ENCODE measurements around the gene EXT2. TPM values are rescaled to one million over a fixed set of nuclear protein-coding genes. Genes with fewer than 3 reads are reported as not detected.

The EXT2 gene
- total and polyA plus RNA-seq, 2 experiments from 2014 or later, result 15.9 to 48.6 TPM

GRCh38 chr11:44277196-44278090, 182.0 kb downstream of the EXT2 start:
- Mint-ChIP-seq H3K9me3 (no peaks in the 10 kb centered on the region), H3K27me3 (ENCODE audit: insufficient read depth, low read depth, poor library complexity) (peaks cover 8% of the 10 kb centered on the region), H3K4me1 (no peaks in the 10 kb centered on the region; the same call in 2 of the 3 replicates), H3K27ac (no peak overlapping the region), H3K4me3 (no peak overlapping the region), H3K36me3 (ENCODE audit: low read depth) (no peaks in the 10 kb centered on the region; the same call in 2 of the 3 replicates)
- Histone ChIP-seq H3K36me3 (ENCODE audit: insufficient read depth) (no peaks in the 10 kb centered on the region), H3K4me1 (ENCODE audit: insufficient read depth) (no peaks in the 10 kb centered on the region), H3K4me2 (no peak overlapping the region), H3K4me3 (no peak overlapping the region), H3K9me2 (ENCODE audit: insufficient read depth) (peaks cover 13% of the 10 kb centered on the region), H2AFZ (no peak overlapping the region), H3F3A (replicated peaks; ENCODE audit: low read depth) (no peaks in the 10 kb centered on the region), H3K79me2 (replicated peaks; ENCODE audit: insufficient read depth) (no peaks in the 10 kb centered on the region), H3K27ac (ENCODE audit: low read depth) (no peak overlapping the region), H3K27me3 (ENCODE audit: insufficient read depth) (no peaks in the 10 kb centered on the region), H4K20me1 (replicated peaks; ENCODE audit: insufficient read depth) (no peaks in the 10 kb centered on the region)
- ATAC-seq (no peak), DNase-seq (ENCODE audit: low spot score) (no peak)
- TF ChIP-seq JUNB (IDR thresholded peaks at IDR 0.05; ENCODE audit: unreplicated experiment) (no peak), STAT1 (IDR thresholded peaks at IDR 0.05; ENCODE audit: unreplicated experiment) (no peak), REST (IDR thresholded peaks at IDR 0.05; ENCODE audit: unreplicated experiment) (no peak)
- TF ChIP-seq, protein P1, sequence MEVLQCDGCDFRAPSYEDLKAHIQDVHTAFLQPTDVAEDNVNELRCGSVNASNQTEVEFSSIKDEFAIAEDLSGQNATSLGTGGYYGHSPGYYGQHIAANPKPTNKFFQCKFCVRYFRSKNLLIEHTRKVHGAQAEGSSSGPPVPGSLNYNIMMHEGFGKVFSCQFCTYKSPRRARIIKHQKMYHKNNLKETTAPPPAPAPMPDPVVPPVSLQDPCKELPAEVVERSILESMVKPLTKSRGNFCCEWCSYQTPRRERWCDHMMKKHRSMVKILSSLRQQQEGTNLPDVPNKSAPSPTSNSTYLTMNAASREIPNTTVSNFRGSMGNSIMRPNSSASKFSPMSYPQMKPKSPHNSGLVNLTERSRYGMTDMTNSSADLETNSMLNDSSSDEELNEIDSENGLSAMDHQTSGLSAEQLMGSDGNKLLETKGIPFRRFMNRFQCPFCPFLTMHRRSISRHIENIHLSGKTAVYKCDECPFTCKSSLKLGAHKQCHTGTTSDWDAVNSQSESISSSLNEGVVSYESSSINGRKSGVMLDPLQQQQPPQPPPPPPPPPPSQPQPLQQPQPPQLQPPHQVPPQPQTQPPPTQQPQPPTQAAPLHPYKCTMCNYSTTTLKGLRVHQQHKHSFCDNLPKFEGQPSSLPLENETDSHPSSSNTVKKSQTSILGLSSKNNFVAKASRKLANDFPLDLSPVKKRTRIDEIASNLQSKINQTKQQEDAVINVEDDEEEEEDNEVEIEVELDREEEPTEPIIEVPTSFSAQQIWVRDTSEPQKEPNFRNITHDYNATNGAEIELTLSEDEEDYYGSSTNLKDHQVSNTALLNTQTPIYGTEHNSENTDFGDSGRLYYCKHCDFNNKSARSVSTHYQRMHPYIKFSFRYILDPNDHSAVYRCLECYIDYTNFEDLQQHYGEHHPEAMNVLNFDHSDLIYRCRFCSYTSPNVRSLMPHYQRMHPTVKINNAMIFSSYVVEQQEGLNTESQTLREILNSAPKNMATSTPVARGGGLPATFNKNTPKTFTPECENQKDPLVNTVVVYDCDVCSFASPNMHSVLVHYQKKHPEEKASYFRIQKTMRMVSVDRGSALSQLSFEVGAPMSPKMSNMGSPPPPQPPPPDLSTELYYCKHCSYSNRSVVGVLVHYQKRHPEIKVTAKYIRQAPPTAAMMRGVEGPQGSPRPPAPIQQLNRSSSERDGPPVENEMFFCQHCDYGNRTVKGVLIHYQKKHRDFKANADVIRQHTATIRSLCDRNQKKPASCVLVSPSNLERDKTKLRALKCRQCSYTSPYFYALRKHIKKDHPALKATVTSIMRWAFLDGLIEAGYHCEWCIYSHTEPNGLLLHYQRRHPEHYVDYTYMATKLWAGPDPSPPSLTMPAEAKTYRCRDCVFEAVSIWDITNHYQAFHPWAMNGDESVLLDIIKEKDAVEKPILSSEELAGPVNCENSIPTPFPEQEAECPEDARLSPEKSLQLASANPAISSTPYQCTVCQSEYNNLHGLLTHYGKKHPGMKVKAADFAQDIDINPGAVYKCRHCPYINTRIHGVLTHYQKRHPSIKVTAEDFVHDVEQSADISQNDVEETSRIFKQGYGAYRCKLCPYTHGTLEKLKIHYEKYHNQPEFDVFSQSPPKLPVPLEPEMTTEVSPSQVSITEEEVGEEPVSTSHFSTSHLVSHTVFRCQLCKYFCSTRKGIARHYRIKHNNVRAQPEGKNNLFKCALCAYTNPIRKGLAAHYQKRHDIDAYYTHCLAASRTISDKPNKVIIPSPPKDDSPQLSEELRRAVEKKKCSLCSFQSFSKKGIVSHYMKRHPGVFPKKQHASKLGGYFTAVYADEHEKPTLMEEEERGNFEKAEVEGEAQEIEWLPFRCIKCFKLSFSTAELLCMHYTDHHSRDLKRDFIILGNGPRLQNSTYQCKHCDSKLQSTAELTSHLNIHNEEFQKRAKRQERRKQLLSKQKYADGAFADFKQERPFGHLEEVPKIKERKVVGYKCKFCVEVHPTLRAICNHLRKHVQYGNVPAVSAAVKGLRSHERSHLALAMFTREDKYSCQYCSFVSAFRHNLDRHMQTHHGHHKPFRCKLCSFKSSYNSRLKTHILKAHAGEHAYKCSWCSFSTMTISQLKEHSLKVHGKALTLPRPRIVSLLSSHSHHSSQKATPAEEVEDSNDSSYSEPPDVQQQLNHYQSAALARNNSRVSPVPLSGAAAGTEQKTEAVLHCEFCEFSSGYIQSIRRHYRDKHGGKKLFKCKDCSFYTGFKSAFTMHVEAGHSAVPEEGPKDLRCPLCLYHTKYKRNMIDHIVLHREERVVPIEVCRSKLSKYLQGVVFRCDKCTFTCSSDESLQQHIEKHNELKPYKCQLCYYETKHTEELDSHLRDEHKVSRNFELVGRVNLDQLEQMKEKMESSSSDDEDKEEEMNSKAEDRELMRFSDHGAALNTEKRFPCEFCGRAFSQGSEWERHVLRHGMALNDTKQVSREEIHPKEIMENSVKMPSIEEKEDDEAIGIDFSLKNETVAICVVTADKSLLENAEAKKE (CRISPR knock-in tag; IDR thresholded peaks at IDR 0.05), result no peak
